CD4-positive, alpha-beta memory T cell (primary cell): ENCODE results near the gene TBC1D22B. TPM values are rescaled to one million over a fixed set of nuclear protein-coding genes. Genes with fewer than 3 reads are reported as not detected.
"Not testable (repeated sequence)": the region's sequence is repeated elsewhere in the genome, so short reads cannot be mapped to it uniquely, and the experiment has no call there.

Source experiments
- CTCF ChIA-PET: fragments of 350-600 bp; sonication (Branson Sonifier 250); formaldehyde crosslinking; loops from one replicate; lab custom pipeline; 2021; ENCODE audit warnings: inconsistent platforms; ENCODE audit not compliant: partially characterized antibody; lab: Charles Lee
- POLR2A ChIA-PET: fragments of 350-600 bp; sonication (Branson Sonifier 250); formaldehyde crosslinking; loops from one replicate; lab custom pipeline; 2021; ENCODE audit not compliant: partially characterized antibody; lab: Charles Lee
- DNase-seq, 5 donors: peaks; one replicate each; pipeline versions ENCODE4 v3.0.0 to v3.0.0-alpha.2; 2020 to 2022; ENCODE audit warnings: mixed read lengths in 1 of 5
- H3K27ac ChIP-seq: one replicate; pipeline ENCODE4 v1.7.0; 2013; ENCODE audit warnings: low read depth, low read length
- H3K27me3 ChIP-seq: 2 replicates; pipeline ENCODE4 v1.7.0; 2013; ENCODE audit warnings: mild to moderate bottlenecking, low read length, moderate library complexity; ENCODE audit not compliant: insufficient read depth
- H3K36me3 ChIP-seq: 2 replicates; pipeline ENCODE4 v1.7.0; 2013; ENCODE audit warnings: mild to moderate bottlenecking, low read length, moderate library complexity; ENCODE audit not compliant: insufficient read depth
- H3K4me1 ChIP-seq: 2 replicates; pipeline ENCODE4 v1.7.0; 2013; ENCODE audit warnings: mild to moderate bottlenecking, low read length, moderate library complexity; ENCODE audit not compliant: insufficient read depth
- H3K4me3 ChIP-seq, 2 donors: one replicate each; pipeline ENCODE4 v1.7.0; 2013; ENCODE audit warnings: low read length in 2 of 2, mild to moderate bottlenecking in 1 of 2
- H3K9me3 ChIP-seq, 2 donors: one replicate each; pipeline ENCODE4 v1.7.0; 2013; ENCODE audit warnings: low read length in 2 of 2, control low read depth in 1 of 2; ENCODE audit not compliant: control insufficient read depth in 1 of 2
- H3K27ac Mint-ChIP-seq, 7 donors: one replicate each; pipeline ENCODE4 v1.8.0; 2020 to 2021; ENCODE audit warnings: mixed read lengths in 7 of 7, mild to moderate bottlenecking in 6 of 7, inconsistent platforms in 3 of 7, moderate library complexity in 3 of 7
- H3K27me3 Mint-ChIP-seq, 2 donors: one replicate each; pipeline ENCODE4 v1.8.0; 2020 to 2021; ENCODE audit warnings: mixed read lengths in 2 of 2
- H3K36me3 Mint-ChIP-seq, 2 donors: one replicate each; pipeline ENCODE4 v1.8.0; 2020 to 2021; ENCODE audit warnings: mixed read lengths in 2 of 2, inconsistent platforms in 1 of 2, mild to moderate bottlenecking in 1 of 2
- H3K4me1 Mint-ChIP-seq, 4 donors: one replicate each; pipeline ENCODE4 v1.8.0; 2020 to 2021; ENCODE audit warnings: mixed read lengths in 4 of 4, mild to moderate bottlenecking in 1 of 4
- H3K4me3 Mint-ChIP-seq, 8 donors: one replicate each; pipeline ENCODE4 v1.8.0; 2020 to 2021; ENCODE audit warnings: mixed read lengths in 8 of 8, mild to moderate bottlenecking in 7 of 8, moderate library complexity in 6 of 8, inconsistent platforms in 3 of 8
- H3K9me3 Mint-ChIP-seq, 8 donors: one replicate each; pipeline ENCODE4 v1.8.0; 2020 to 2021; ENCODE audit warnings: mixed read lengths in 8 of 8, mild to moderate bottlenecking in 5 of 8, inconsistent platforms in 3 of 8, moderate library complexity in 1 of 8
- intact Hi-C: fragments of 100-400 bp; cut with micrococcal nuclease; formaldehyde crosslinking; loops from one replicate; pipeline ENCODE4 v1.15.1; 2023
- polyA plus RNA-seq, 2 donors: library from polyadenylated mRNA; unstranded; fragments of 300-500 nt; fragmentation: Illumina TruSeq; gene quantifications; one replicate each; pipeline ENCODE4 v1.2.3, GENCODE V29; 2021
- total RNA-seq, 2 experiments: library from RNA; stranded (reverse); gene quantifications; one replicate each; pipeline ENCODE4 v1.2.3, GENCODE V29; 2021

Gene TBC1D22B
- total and polyA plus RNA-seq, 4 experiments from 2014 or later: 7.2 to 11.9 (median 10.0) TPM

DNA sequence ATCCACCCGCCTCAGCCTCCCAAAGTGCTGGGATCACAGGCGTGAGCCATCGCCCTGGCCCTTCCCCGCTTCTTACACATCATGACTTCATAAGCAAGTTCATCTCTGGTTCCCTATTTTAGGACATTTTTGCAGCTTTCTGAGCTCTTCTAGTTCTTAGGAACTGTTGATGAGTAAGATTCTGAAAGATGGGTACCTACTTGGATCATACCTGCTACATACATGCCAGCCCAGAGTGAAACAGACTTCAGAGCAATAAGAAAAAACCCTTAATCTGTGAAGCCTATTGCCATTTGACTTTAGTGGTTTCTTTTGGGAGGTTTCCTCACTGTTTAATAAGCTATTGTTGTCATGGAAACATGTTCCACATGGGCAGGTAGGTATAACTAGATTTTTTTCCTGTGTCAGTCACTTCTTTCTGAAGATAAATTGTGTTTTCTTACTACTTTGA, 28.3 kb downstream of the TBC1D22B start:
- Histone ChIP-seq H3K9me3 (no peaks in the 10 kb centered on the region), H3K4me1 (peaks cover 18% of the 10 kb centered on the region), H3K27me3 (no peaks in the 10 kb centered on the region), H3K36me3 (peaks cover 47% of the 10 kb centered on the region), H3K27ac (no peak overlapping the region), H3K4me3 (no peak overlapping the region)
- Mint-ChIP-seq H3K27ac (no peak overlapping the region), H3K27me3 (no peaks in the 10 kb centered on the region), H3K4me3 (no peak overlapping the region), H3K36me3 (peaks cover 49 to 75% of the 10 kb centered on the region in 2 donors), H3K4me1 (peaks cover 16 to 28% (median 21%) of the 10 kb centered on the region in 4 donors), H3K9me3 (no peaks in the 10 kb centered on the region)
- ChIA-PET POLR2A (no interaction called here), CTCF (interaction anchor here (1.2 kb wide), 1 partner anchor 8 kb away, joined by 3 read pairs; no protein-coding TSS in a partner anchor)
- intact Hi-C loops: no loop called here
- no peak for DNase-seq

GRCh38 chr6:37287519-37288157, 30.1 kb downstream of the TBC1D22B start:
- H3K4me3 Mint-ChIP-seq: no peak overlapping the region

GRCh38 chr6:37288247-37288646, 30.7 kb downstream of the TBC1D22B start:
- Histone ChIP-seq H3K9me3 (no peaks in the 10 kb centered on the region), H3K27me3 (no peaks in the 10 kb centered on the region), H3K27ac (no peak overlapping the region), H3K4me1 (peaks cover 18% of the 10 kb centered on the region), H3K4me3 (no peak overlapping the region), H3K36me3 (peaks cover 38% of the 10 kb centered on the region)
- peaks cover 49 to 72% of the 10 kb centered on the region in 2 donors for H3K36me3 Mint-ChIP-seq
- intact Hi-C loops: no loop called here
- H3K4me1 Mint-ChIP-seq: peaks cover 18 to 42% (median 24%) of the 10 kb centered on the region in 4 donors
- H3K9me3 Mint-ChIP-seq: no peaks in the 10 kb centered on the region
- POLR2A ChIA-PET: interaction anchor here (1.8 kb wide), 1 partner anchor 31 kb away, joined by 9 read pairs; the partner anchor contains the start of genes TBC1D22B and TMEM217
- no peaks in the 10 kb centered on the region for H3K27me3 Mint-ChIP-seq
- CTCF ChIA-PET: interaction anchor here (2.0 kb wide), 1 partner anchor 270 kb away, joined by 6 read pairs; no protein-coding TSS in a partner anchor
- no peak for DNase-seq
- H3K4me3 Mint-ChIP-seq: no peak overlapping the region
- H3K27ac Mint-ChIP-seq: peak overlapping the region in 2 of 7 donors; percentile 29 to 71

More at GRCh38 chr6:37287519-37288157, 30.1 kb downstream of the TBC1D22B start:
- no peaks in the 10 kb centered on the region for H3K27me3 Mint-ChIP-seq
- ChIA-PET POLR2A (no interaction called here), CTCF (no interaction called here)
- no peak for DNase-seq
- Histone ChIP-seq H3K27ac (no peak overlapping the region), H3K36me3 (peaks cover 44% of the 10 kb centered on the region), H3K4me1 (peaks cover 18% of the 10 kb centered on the region), H3K27me3 (no peaks in the 10 kb centered on the region), H3K9me3 (no peaks in the 10 kb centered on the region), H3K4me3 (no peak overlapping the region)
- peak overlapping the region in 3 of 7 donors; percentile 32 to 61 (median 56) for H3K27ac Mint-ChIP-seq
- peaks cover 18 to 42% (median 24%) of the 10 kb centered on the region in 4 donors for H3K4me1 Mint-ChIP-seq
- intact Hi-C loops: no loop called here
- H3K9me3 Mint-ChIP-seq: no peaks in the 10 kb centered on the region
- peaks cover 54 to 75% of the 10 kb centered on the region in 2 donors for H3K36me3 Mint-ChIP-seq

GRCh38 chr6:37289931-37290330, 32.4 kb downstream of the TBC1D22B start:
- POLR2A ChIA-PET: interaction anchor here (0.6 to 1.8 kb wide), 4 partner anchors 8 to 32 kb away, joined by 3 to 9 read pairs (median 3); partner anchors contain the start of genes TBC1D22B and TMEM217
- H3K4me1 Mint-ChIP-seq: peaks cover 18 to 42% (median 24%) of the 10 kb centered on the region in 4 donors

GRCh38 chr6:37293426-37293825, 35.9 kb downstream of the TBC1D22B start:
- H3K9me3 ChIP-seq: no peaks in the 10 kb centered on the region
- ChIA-PET POLR2A (no interaction called here), CTCF (interaction anchor here (1.5 to 2.7 kb wide), 3 partner anchors 8 to 32 kb away, joined by 3 to 12 read pairs (median 10); no protein-coding TSS in a partner anchor)
- H3K36me3 ChIP-seq: peaks cover 23% of the 10 kb centered on the region
- Mint-ChIP-seq H3K36me3 (peaks cover 54 to 63% of the 10 kb centered on the region in 2 donors), H3K27me3 (no peaks in the 10 kb centered on the region), H3K9me3 (no peaks in the 10 kb centered on the region), H3K4me3 (no peak overlapping the region), H3K27ac (peak overlapping the region in 3 of 7 donors; percentile 2 to 63 (median 13)), H3K4me1 (peaks cover 16 to 33% (median 21%) of the 10 kb centered on the region in 4 donors)
- DNase-seq: no peak
- no peak overlapping the region for H3K4me3 ChIP-seq
- H3K4me1 ChIP-seq: peaks cover 18% of the 10 kb centered on the region
- H3K27ac ChIP-seq: no peak overlapping the region
- H3K27me3 ChIP-seq: no peaks in the 10 kb centered on the region
- intact Hi-C loops: no loop called here

More at GRCh38 chr6:37289931-37290330, 32.4 kb downstream of the TBC1D22B start:
- Mint-ChIP-seq H3K4me3 (peak overlapping the region in 7 of 8 donors; percentile 23 to 65 (median 51)), H3K27ac (peak overlapping the region; percentile 74 to 96 (median 83)), H3K27me3 (no peaks in the 10 kb centered on the region), H3K9me3 (no peaks in the 10 kb centered on the region), H3K36me3 (peaks cover 43 to 66% of the 10 kb centered on the region in 2 donors)
- intact Hi-C loops: loop anchor here (2.0 kb wide), 1 partner anchor 67 kb away; no protein-coding TSS in a partner anchor
- Histone ChIP-seq H3K9me3 (no peaks in the 10 kb centered on the region), H3K36me3 (peaks cover 21% of the 10 kb centered on the region), H3K4me3 (no peak overlapping the region), H3K27ac (no peak overlapping the region), H3K27me3 (no peaks in the 10 kb centered on the region), H3K4me1 (peaks cover 18% of the 10 kb centered on the region)
- CTCF ChIA-PET: interaction anchor here (2.0 kb wide), 1 partner anchor 272 kb away, joined by 6 read pairs; no protein-coding TSS in a partner anchor
- DNase-seq: peak; percentile 60 to 76 (median 67)

DNA sequence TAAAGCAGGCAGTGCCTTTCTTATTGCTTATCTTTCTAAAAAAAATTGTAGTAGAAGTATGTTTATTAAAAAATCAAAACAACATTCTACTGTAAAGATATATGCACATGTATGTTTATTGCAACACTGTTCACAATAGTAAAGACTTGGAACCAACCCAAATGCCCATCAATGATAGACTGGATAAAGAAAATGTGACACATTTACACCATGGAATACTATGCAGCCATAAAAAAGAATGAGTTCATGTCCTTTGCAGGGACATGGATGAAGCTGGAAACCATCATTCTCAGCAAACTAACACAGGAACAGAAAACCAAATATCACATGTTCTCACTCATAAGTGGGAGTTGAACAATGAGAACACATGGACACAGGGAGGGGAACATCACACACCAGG, 40.1 kb downstream of the TBC1D22B start:
- H3K4me1 ChIP-seq, H3K27ac ChIP-seq, H3K9me3 Mint-ChIP-seq, H3K9me3 ChIP-seq, H3K27me3 Mint-ChIP-seq, H3K27me3 ChIP-seq, POLR2A ChIA-PET, H3K4me1 Mint-ChIP-seq, DNase-seq, H3K4me3 ChIP-seq, intact Hi-C loops, H3K4me3 Mint-ChIP-seq: not testable (repeated sequence)
- H3K36me3 ChIP-seq: peaks cover 22% of the 10 kb centered on the region
- Mint-ChIP-seq H3K27ac (peak overlapping the region in 1 of 7 donors; percentile 29), H3K36me3 (peaks cover 59 to 66% of the 10 kb centered on the region in 2 donors)
- CTCF ChIA-PET: interaction anchor here (1.4 kb wide), 1 partner anchor 17 kb away, joined by 4 read pairs; no protein-coding TSS in a partner anchor

DNA sequence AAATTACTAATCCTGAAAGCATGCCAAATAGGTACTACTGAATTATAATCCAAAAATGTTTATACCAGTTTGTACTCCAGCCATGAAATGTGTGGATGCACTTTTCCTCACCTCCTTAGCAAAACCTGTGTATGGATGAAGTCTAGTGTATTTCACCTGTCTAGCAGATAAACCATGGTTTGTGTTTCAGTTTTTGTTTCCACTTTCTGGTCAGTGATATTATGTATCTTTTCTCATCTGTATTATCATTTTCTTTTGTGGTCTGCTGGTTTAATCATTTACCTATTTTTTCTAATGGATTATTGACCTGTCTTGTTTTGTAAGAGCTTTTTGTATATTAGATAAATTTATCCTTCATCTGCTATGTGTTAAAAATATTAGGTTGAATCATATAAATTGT, 41.4 kb downstream of the TBC1D22B start:
- no peak overlapping the region for H3K27ac Mint-ChIP-seq
- H3K36me3 Mint-ChIP-seq: peaks cover 64 to 69% of the 10 kb centered on the region in 2 donors
- H3K4me3 ChIP-seq: no peak overlapping the region
- H3K9me3 Mint-ChIP-seq: no peaks in the 10 kb centered on the region
- intact Hi-C loops: no loop called here
- H3K9me3 ChIP-seq: no peaks in the 10 kb centered on the region
- no peaks in the 10 kb centered on the region for H3K27me3 Mint-ChIP-seq
- no peak for DNase-seq
- H3K4me1 ChIP-seq: no peaks in the 10 kb centered on the region
- POLR2A ChIA-PET: no interaction called here
- peaks cover 35% of the 10 kb centered on the region for H3K36me3 ChIP-seq
- H3K27ac ChIP-seq: no peak overlapping the region
- CTCF ChIA-PET: interaction anchor here (0.7 kb wide), 1 partner anchor 822 kb away, joined by 3 read pairs; no protein-coding TSS in a partner anchor
- peaks cover 0 to 2% (median under 1%) of the 10 kb centered on the region in 4 donors for H3K4me1 Mint-ChIP-seq
- H3K4me3 Mint-ChIP-seq: no peak overlapping the region
- H3K27me3 ChIP-seq: no peaks in the 10 kb centered on the region
